Calu3 (cell line): Measurements from ENCODE around the gene ARSG. TPM values are rescaled to one million over a fixed set of nuclear protein-coding genes. Genes with fewer than 3 reads are reported as not detected.

Experiments used
- BruUV-seq: library from RNA; stranded (reverse); fragments of 400-500 nt; replicated peaks from 2 replicates; lab custom pipeline; 2021; lab: Mats Ljungman, UMichigan
- CTCF ChIA-PET: fragments of 300-600 bp; sonication (Branson Sonifier 250); formaldehyde crosslinking; loops from one replicate; lab custom pipeline; 2022; ENCODE audit warnings: antibody characterized with exemption; lab: Charles Lee
- DNase-seq: peaks from one replicate; pipeline ENCODE4 v3.0.0; 2022
- H3K27ac Mint-ChIP-seq: one replicate; pipeline ENCODE4 v1.8.0; 2022; ENCODE audit warnings: mixed read lengths; ENCODE audit not compliant: unreplicated experiment
- H3K27me3 Mint-ChIP-seq: one replicate; pipeline ENCODE4 v1.8.0; 2022; ENCODE audit warnings: mixed read lengths; ENCODE audit not compliant: unreplicated experiment
- H3K36me3 Mint-ChIP-seq: one replicate; pipeline ENCODE4 v1.8.0; 2022; ENCODE audit warnings: mild to moderate bottlenecking, moderate library complexity, mixed read lengths; ENCODE audit not compliant: insufficient read depth, unreplicated experiment
- H3K4me1 Mint-ChIP-seq: one replicate; pipeline ENCODE4 v1.8.0; 2022; ENCODE audit warnings: mild to moderate bottlenecking, low read depth, mixed read lengths; ENCODE audit not compliant: unreplicated experiment
- H3K4me3 Mint-ChIP-seq: one replicate; pipeline ENCODE4 v1.8.0; 2022; ENCODE audit warnings: mild to moderate bottlenecking, low read depth, moderate library complexity, mixed read lengths; ENCODE audit not compliant: unreplicated experiment
- H3K9me3 Mint-ChIP-seq: one replicate; pipeline ENCODE4 v1.8.0; 2022; ENCODE audit warnings: low read depth, mixed read lengths; ENCODE audit not compliant: unreplicated experiment
- CTCF ChIP-seq: fragments of 200-600 bp; IDR thresholded peaks from one replicate; pipeline ENCODE4 v1.8.0; 2022; ENCODE audit warnings: antibody characterized with exemption; ENCODE audit not compliant: unreplicated experiment
- intact Hi-C: fragments of 100-400 bp; cut with micrococcal nuclease; formaldehyde crosslinking; loops from one replicate; pipeline ENCODE4 v1.10.0; 2022; ENCODE audit not compliant: unreplicated experiment
- total RNA-seq: library from RNA; stranded (reverse); gene quantifications from 2 replicates; pipeline ENCODE4 v1.2.3, GENCODE V29; 2022

ARSG gene
- total RNA-seq, 1 experiment from 2014 or later, result 1.4 TPM

GRCh38 chr17:68450391-68450790 lies 159.1 kb downstream of the ARSG start:
- Mint-ChIP-seq H3K36me3 (peaks cover 13% of the 10 kb centered on the region), H3K4me1 (no peaks in the 10 kb centered on the region), H3K4me3 (no peak overlapping the region), H3K27me3 (no peaks in the 10 kb centered on the region), H3K9me3 (no peaks in the 10 kb centered on the region), H3K27ac (no peak overlapping the region)
- intact Hi-C loops, result no loop called here
- no peak for DNase-seq
- no TSS peak for BruUV-seq
- CTCF ChIA-PET, result no interaction called here
- no peak for TF ChIP-seq CTCF

DNA sequence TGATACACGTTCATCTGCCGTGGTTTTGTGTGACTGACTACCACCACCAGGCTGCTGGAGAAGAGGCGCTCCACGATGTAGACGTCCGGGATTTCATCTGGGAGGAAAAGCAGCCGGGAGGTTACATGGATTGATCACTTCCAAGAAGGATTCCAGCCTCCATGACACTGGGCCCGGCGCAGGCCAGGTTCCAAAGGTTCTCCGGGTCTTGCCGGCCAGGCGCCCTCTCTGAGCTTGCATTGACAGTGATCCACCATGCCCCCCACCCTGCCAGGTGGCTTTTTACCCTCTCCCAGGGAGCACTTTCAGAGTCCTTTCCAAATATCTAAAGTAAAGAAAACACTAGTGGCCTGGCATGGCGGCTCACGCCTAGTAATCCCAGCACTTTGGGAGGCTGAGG lies 159.5 kb downstream of the ARSG start:
- Mint-ChIP-seq H3K36me3 (peaks cover 10% of the 10 kb centered on the region), H3K4me1 (no peaks in the 10 kb centered on the region), H3K9me3 (no peaks in the 10 kb centered on the region), H3K4me3 (no peak overlapping the region), H3K27ac (no peak overlapping the region), H3K27me3 (no peaks in the 10 kb centered on the region)
- intact Hi-C loops, result no loop called here
- CTCF ChIA-PET, result no interaction called here
- TF ChIP-seq CTCF, result no peak
- DNase-seq, result no peak
- BruUV-seq, result no TSS peak

- no TSS peak for BruUV-seq
- H3K36me3 Mint-ChIP-seq, result peaks cover 18% of the 10 kb centered on the region
- no peak for DNase-seq
These were observed 160.5 kb downstream of the ARSG start for GRCh38 chr17:68451670-68452354.

GRCh38 chr17:68452724-68453290 lies 161.5 kb downstream of the ARSG start:
- H3K36me3 Mint-ChIP-seq, result peaks cover 28% of the 10 kb centered on the region
- H3K27ac Mint-ChIP-seq, result no peak overlapping the region

More at GRCh38 chr17:68451670-68452354, 160.5 kb downstream of the ARSG start:
- intact Hi-C loops, result no loop called here
- Mint-ChIP-seq H3K4me3 (no peak overlapping the region), H3K4me1 (no peaks in the 10 kb centered on the region), H3K27ac (no peak overlapping the region), H3K27me3 (no peaks in the 10 kb centered on the region), H3K9me3 (no peaks in the 10 kb centered on the region)
- CTCF ChIA-PET, result no interaction called here
- TF ChIP-seq CTCF, result no peak

More at GRCh38 chr17:68452724-68453290, 161.5 kb downstream of the ARSG start:
- H3K4me1 Mint-ChIP-seq, result no peaks in the 10 kb centered on the region
- no peak for DNase-seq
- no peak for TF ChIP-seq CTCF
- BruUV-seq, result no TSS peak
- intact Hi-C loops, result no loop called here
- CTCF ChIA-PET, result interaction anchor here (0.6 kb wide), 1 partner anchor 15 kb away, joined by 3 read pairs; no protein-coding TSS in a partner anchor
- H3K9me3 Mint-ChIP-seq, result no peaks in the 10 kb centered on the region
- H3K4me3 Mint-ChIP-seq, result no peak overlapping the region
- H3K27me3 Mint-ChIP-seq, result no peaks in the 10 kb centered on the region
